HG03060 (cell line): Measurements from ENCODE around the gene KRT83.

Source experiments
- ATAC-seq: cut with Tn5 transposase; IDR thresholded peaks from one replicate; pipeline ENCODE4 v1.9.1; 2021; ENCODE audit warnings: low read depth, moderate number of reproducible peaks; ENCODE audit not compliant: unreplicated experiment

The KRT83 gene

GRCh38 chr12:52268212-52268611 is 53.0 kb downstream of the KRT83 start:
- ATAC-seq, result no peak

- ATAC-seq, result no peak
These were observed 53.5 kb downstream of the KRT83 start for GRCh38 chr12:52267699-52268098.

- no peak for ATAC-seq
These were observed 53.9 kb downstream of the KRT83 start for GRCh38 chr12:52267266-52267665.

GRCh38 chr12:52266514-52266913 is 54.7 kb downstream of the KRT83 start:
- no peak for ATAC-seq

- ATAC-seq, result no peak
These were observed 56.8 kb downstream of the KRT83 start for GRCh38 chr12:52264435-52264825.
